SU-DHL-6 (cell line): ENCODE results near the gene RNF111.

Experiments used
- H2AFZ ChIP-seq: fragments of 200-600 bp; sonication (generic); 2 replicates; pipeline ENCODE4 v1.6.1; 2014; ENCODE audit warnings: low read depth, mild to moderate bottlenecking, moderate library complexity, mixed read lengths, antibody characterized with exemption, low read length; ENCODE audit not compliant: severe bottlenecking
- H3F3A ChIP-seq: fragments of 200-600 bp; shearing (Covaris generic); 2 replicates; pipeline ENCODE4 v1.6.0; 2016; ENCODE audit warnings: antibody characterized with exemption, mild to moderate bottlenecking; ENCODE audit not compliant: insufficient read depth
- H3K27ac ChIP-seq: fragments of 200-600 bp; sonication (generic); 2 replicates; pipeline ENCODE4 v1.5.1; 2016; ENCODE audit warnings: low read depth, mild to moderate bottlenecking, low read length, moderate library complexity, mixed read lengths
- H3K27me3 ChIP-seq: fragments of 200-600 bp; sonication (generic), shearing (Covaris generic); 2 replicates; pipeline ENCODE4 v1.6.0; 2014; ENCODE audit warnings: mild to moderate bottlenecking, low read length
- H3K36me3 ChIP-seq: fragments of 200-600 bp; sonication (generic); 2 replicates; pipeline ENCODE4 v1.6.1; 2014; ENCODE audit warnings: mild to moderate bottlenecking, low read length, mixed read lengths
- H3K4me2 ChIP-seq: fragments of 300-600, 200-600 bp; shearing (Covaris generic), sonication (generic); 2 replicates; pipeline ENCODE4 v1.6.0; 2014; ENCODE audit warnings: low read length, low read depth, mild to moderate bottlenecking; ENCODE audit not compliant: poor library complexity, severe bottlenecking
- H3K4me3 ChIP-seq: fragments of 200-600 bp; sonication (generic); 2 replicates; pipeline ENCODE4 v1.5.1; 2014; ENCODE audit warnings: antibody characterized with exemption, low read length, mild to moderate bottlenecking, mixed read lengths; ENCODE audit not compliant: insufficient read depth, poor library complexity, severe bottlenecking
- H3K79me2 ChIP-seq: fragments of 200-600 bp; sonication (generic); 2 replicates; pipeline ENCODE4 v1.6.1; 2014; ENCODE audit warnings: mild to moderate bottlenecking, low read length, moderate library complexity; ENCODE audit not compliant: insufficient read depth
- H3K9ac ChIP-seq: fragments of 200-600 bp; sonication (generic); 2 replicates; pipeline ENCODE4 v1.7.0; 2014; ENCODE audit warnings: mild to moderate bottlenecking, low read length
- H3K9me2 ChIP-seq: fragments of 200-600 bp; sonication (generic); replicated peaks from 2 replicates; pipeline ENCODE4 v1.6.1; 2014; ENCODE audit warnings: low read length; ENCODE audit not compliant: insufficient read depth
- H3K9me3 ChIP-seq: fragments of 200-600 bp; sonication (generic); 2 replicates; pipeline ENCODE4 v1.6.1; 2014; ENCODE audit warnings: low read length, mixed read lengths; ENCODE audit not compliant: insufficient read depth
- H4K20me1 ChIP-seq: fragments of 200-600 bp; sonication (generic); 2 replicates; pipeline ENCODE4 v1.6.1; 2014; ENCODE audit warnings: low read depth, mild to moderate bottlenecking, antibody characterized with exemption, low read length, moderate library complexity, mixed read lengths
- EZH2phosphoT487 ChIP-seq: fragments of 200-600 bp; sonication (generic), shearing (Covaris generic); conservative IDR thresholded peaks from 2 replicates; pipeline ENCODE4 v1.6.1; 2018; ENCODE audit warnings: mild to moderate bottlenecking, antibody characterized with exemption, low read length, moderate library complexity, mixed read lengths
- TF ChIP-seq, protein P1 (sequence below): fragments of 200-600 bp; sonication (generic); IDR thresholded peaks from one replicate; pipeline ENCODE4 v1.5.1; 2017; ENCODE audit warnings: antibody characterized with exemption, mild to moderate bottlenecking, low read length, moderate library complexity; ENCODE audit not compliant: insufficient read depth, poor library complexity, severe bottlenecking

The RNF111 gene

GRCh38 chr15:58987036-58987435 is 427 bp upstream of the RNF111 start:
- Histone ChIP-seq H3K9ac (peak overlapping the region; percentile 89), H4K20me1 (peaks cover 19% of the 10 kb centered on the region), H3K9me2 (no peaks in the 10 kb centered on the region), H3K27ac (no peak overlapping the region), H2AFZ (peak overlapping the region; percentile 77), H3K79me2 (peaks cover 45% of the 10 kb centered on the region), H3K4me2 (peak overlapping the region; percentile 92), H3K9me3 (no peaks in the 10 kb centered on the region), H3K4me3 (peak overlapping the region; percentile 95), H3F3A (peaks cover 5% of the 10 kb centered on the region; the same call in 1 of the 2 replicates), H3K27me3 (no peaks in the 10 kb centered on the region), H3K36me3 (peaks cover 5% of the 10 kb centered on the region; the same call in 1 of the 2 replicates)
- TF ChIP-seq, protein P1, sequence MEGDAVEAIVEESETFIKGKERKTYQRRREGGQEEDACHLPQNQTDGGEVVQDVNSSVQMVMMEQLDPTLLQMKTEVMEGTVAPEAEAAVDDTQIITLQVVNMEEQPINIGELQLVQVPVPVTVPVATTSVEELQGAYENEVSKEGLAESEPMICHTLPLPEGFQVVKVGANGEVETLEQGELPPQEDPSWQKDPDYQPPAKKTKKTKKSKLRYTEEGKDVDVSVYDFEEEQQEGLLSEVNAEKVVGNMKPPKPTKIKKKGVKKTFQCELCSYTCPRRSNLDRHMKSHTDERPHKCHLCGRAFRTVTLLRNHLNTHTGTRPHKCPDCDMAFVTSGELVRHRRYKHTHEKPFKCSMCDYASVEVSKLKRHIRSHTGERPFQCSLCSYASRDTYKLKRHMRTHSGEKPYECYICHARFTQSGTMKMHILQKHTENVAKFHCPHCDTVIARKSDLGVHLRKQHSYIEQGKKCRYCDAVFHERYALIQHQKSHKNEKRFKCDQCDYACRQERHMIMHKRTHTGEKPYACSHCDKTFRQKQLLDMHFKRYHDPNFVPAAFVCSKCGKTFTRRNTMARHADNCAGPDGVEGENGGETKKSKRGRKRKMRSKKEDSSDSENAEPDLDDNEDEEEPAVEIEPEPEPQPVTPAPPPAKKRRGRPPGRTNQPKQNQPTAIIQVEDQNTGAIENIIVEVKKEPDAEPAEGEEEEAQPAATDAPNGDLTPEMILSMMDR, result no peak
- TF ChIP-seq EZH2phosphoT487, result no peak

- Histone ChIP-seq H3K9me2 (no peaks in the 10 kb centered on the region), H3K27me3 (no peaks in the 10 kb centered on the region), H3K79me2 (peaks cover 56% of the 10 kb centered on the region), H3K9me3 (no peaks in the 10 kb centered on the region), H4K20me1 (peaks cover 19% of the 10 kb centered on the region), H3K9ac (peak overlapping the region; percentile 89), H3K27ac (peak overlapping the region; percentile 64), H3F3A (0 out of 2 replicates have a peak, but pooled peaks cover 5% of the 10 kb centered on the region), H3K4me2 (peak overlapping the region; percentile 92), H3K4me3 (peak overlapping the region; percentile 95), H3K36me3 (peaks cover 8% of the 10 kb centered on the region; the same call in 1 of the 2 replicates), H2AFZ (peak overlapping the region; percentile 92)
- no peak for TF ChIP-seq EZH2phosphoT487
- TF ChIP-seq, protein P1, result no peak
Observed at GRCh38 chr15:58988006-58988785, 733 bp downstream of the RNF111 start.

- H3K9ac ChIP-seq, result no peak overlapping the region
- H3K4me3 ChIP-seq, result no peak overlapping the region
- H3K9me3 ChIP-seq, result no peaks in the 10 kb centered on the region
- no peak overlapping the region for H3K4me2 ChIP-seq
- TF ChIP-seq, protein P1, result no peak
- TF ChIP-seq EZH2phosphoT487, result no peak
- peaks cover 96% of the 10 kb centered on the region for H3K79me2 ChIP-seq
- H3K27ac ChIP-seq, result no peak overlapping the region
- peaks cover 19% of the 10 kb centered on the region for H4K20me1 ChIP-seq
- H3F3A ChIP-seq, result peaks cover 11% of the 10 kb centered on the region; the same call in 1 of the 2 replicates
- no peaks in the 10 kb centered on the region for H3K9me2 ChIP-seq
- H3K36me3 ChIP-seq, result peaks cover 12% of the 10 kb centered on the region; the same call in 1 of the 2 replicates
- no peaks in the 10 kb centered on the region for H3K27me3 ChIP-seq
- H2AFZ ChIP-seq, result no peak overlapping the region
Observed at GRCh38 chr15:58992181-58992580, 4.7 kb downstream of the RNF111 start.
